ENCODE results near the gene NOL12.

DNA sequence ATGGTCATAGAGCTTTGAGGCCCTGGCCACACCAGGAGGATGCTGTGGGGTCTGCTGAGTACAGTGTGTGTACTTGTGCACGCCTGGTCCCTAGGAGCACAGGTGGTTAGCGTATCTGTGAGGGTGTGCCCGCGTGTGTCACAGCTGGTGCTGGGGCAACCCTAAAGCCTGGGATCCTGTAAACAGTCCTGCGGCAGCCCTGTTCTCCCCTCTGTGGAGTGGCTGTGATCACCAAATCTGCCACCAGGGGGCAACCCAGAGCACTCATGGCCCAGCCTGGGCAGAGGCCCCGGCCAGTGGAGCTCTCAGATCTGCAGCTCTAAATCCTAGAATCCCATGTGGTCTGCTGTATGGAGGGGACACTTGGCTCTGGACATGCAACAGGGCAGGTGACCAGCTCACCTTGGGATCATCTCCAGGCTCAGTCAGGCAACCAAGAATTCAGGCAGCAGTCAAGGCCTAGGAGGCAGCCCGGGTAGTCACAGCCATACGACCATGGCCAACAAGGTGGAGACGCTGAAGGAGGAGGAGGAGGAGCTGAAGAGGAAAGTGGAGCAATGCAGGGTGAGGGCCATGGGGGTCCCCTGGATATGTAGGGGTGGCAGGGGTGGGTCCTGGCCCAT, 42.8 kb upstream of the NOL12 start:
- TF ChIP-seq, protein P1, sequence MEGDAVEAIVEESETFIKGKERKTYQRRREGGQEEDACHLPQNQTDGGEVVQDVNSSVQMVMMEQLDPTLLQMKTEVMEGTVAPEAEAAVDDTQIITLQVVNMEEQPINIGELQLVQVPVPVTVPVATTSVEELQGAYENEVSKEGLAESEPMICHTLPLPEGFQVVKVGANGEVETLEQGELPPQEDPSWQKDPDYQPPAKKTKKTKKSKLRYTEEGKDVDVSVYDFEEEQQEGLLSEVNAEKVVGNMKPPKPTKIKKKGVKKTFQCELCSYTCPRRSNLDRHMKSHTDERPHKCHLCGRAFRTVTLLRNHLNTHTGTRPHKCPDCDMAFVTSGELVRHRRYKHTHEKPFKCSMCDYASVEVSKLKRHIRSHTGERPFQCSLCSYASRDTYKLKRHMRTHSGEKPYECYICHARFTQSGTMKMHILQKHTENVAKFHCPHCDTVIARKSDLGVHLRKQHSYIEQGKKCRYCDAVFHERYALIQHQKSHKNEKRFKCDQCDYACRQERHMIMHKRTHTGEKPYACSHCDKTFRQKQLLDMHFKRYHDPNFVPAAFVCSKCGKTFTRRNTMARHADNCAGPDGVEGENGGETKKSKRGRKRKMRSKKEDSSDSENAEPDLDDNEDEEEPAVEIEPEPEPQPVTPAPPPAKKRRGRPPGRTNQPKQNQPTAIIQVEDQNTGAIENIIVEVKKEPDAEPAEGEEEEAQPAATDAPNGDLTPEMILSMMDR (IDR thresholded peaks at IDR 0.05 in 2 of 3, conservative IDR thresholded peaks at IDR 0.05 in 1 of 3; ENCODE audit: borderline replicate concordance in 1 of 3, insufficient read depth in 1 of 3, low read depth in 2 of 3, low read length in 2 of 3): peak; percentile 85 to 94 (median 93)
- TF ChIP-seq, protein P2, sequence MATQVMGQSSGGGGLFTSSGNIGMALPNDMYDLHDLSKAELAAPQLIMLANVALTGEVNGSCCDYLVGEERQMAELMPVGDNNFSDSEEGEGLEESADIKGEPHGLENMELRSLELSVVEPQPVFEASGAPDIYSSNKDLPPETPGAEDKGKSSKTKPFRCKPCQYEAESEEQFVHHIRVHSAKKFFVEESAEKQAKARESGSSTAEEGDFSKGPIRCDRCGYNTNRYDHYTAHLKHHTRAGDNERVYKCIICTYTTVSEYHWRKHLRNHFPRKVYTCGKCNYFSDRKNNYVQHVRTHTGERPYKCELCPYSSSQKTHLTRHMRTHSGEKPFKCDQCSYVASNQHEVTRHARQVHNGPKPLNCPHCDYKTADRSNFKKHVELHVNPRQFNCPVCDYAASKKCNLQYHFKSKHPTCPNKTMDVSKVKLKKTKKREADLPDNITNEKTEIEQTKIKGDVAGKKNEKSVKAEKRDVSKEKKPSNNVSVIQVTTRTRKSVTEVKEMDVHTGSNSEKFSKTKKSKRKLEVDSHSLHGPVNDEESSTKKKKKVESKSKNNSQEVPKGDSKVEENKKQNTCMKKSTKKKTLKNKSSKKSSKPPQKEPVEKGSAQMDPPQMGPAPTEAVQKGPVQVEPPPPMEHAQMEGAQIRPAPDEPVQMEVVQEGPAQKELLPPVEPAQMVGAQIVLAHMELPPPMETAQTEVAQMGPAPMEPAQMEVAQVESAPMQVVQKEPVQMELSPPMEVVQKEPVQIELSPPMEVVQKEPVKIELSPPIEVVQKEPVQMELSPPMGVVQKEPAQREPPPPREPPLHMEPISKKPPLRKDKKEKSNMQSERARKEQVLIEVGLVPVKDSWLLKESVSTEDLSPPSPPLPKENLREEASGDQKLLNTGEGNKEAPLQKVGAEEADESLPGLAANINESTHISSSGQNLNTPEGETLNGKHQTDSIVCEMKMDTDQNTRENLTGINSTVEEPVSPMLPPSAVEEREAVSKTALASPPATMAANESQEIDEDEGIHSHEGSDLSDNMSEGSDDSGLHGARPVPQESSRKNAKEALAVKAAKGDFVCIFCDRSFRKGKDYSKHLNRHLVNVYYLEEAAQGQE (IDR thresholded peaks at IDR 0.05; ENCODE audit: low read depth): no peak
- TF ChIP-seq POLR2A (IDR thresholded peaks at IDR 0.05; ENCODE audit: borderline replicate concordance, extremely low read depth, insufficient read depth, insufficient read length) (no peak), YY1 (IDR thresholded peaks at IDR 0.05; ENCODE audit: extremely low read depth, insufficient replicate concordance, low read depth, low read length) (peak; percentile 24), EZH2phosphoT487 (IDR thresholded peaks at IDR 0.05; ENCODE audit: borderline replicate concordance) (no peak), CEBPB (IDR thresholded peaks at IDR 0.05; ENCODE audit: low read depth) (no peak), POLR2AphosphoS5 (IDR thresholded peaks at IDR 0.05; ENCODE audit: low read depth, low read length) (no peak)
- TF ChIP-seq, protein P3, sequence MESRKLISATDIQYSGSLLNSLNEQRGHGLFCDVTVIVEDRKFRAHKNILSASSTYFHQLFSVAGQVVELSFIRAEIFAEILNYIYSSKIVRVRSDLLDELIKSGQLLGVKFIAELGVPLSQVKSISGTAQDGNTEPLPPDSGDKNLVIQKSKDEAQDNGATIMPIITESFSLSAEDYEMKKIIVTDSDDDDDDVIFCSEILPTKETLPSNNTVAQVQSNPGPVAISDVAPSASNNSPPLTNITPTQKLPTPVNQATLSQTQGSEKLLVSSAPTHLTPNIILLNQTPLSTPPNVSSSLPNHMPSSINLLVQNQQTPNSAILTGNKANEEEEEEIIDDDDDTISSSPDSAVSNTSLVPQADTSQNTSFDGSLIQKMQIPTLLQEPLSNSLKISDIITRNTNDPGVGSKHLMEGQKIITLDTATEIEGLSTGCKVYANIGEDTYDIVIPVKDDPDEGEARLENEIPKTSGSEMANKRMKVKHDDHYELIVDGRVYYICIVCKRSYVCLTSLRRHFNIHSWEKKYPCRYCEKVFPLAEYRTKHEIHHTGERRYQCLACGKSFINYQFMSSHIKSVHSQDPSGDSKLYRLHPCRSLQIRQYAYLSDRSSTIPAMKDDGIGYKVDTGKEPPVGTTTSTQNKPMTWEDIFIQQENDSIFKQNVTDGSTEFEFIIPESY (IDR thresholded peaks at IDR 0.05; ENCODE audit: extremely low read depth, insufficient replicate concordance, low read length): no peak
- TF ChIP-seq, protein P4, sequence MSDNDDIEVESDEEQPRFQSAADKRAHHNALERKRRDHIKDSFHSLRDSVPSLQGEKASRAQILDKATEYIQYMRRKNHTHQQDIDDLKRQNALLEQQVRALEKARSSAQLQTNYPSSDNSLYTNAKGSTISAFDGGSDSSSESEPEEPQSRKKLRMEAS (IDR thresholded peaks at IDR 0.05): no peak

Measured in HCT116 (cell line).